Measurements from ENCODE around the gene CAPN7.

CAPN7 gene

GRCh38 chr3:15272426-15273196 is 66.6 kb downstream of the CAPN7 start:
- Histone ChIP-seq H3K14ac (ENCODE audit: low read length) (no peak overlapping the region), H2BK120ac (ENCODE audit: low read depth, low read length) (no peak overlapping the region), H3K36me3 (replicated peaks in 1 of 2; ENCODE audit: control insufficient read depth in 2 of 2, insufficient read depth in 2 of 2, low read length in 2 of 2) (no peaks in the 10 kb centered on the region), H2BK5ac (ENCODE audit: low read length) (no peak overlapping the region), H4K8ac (ENCODE audit: low read depth, low read length) (no peak overlapping the region), H3K23ac (ENCODE audit: low read depth, low read length, poor library complexity) (no peak overlapping the region), H3K4me3 (ENCODE audit: low read length in 2 of 2) (no peak overlapping the region), H3K79me1 (ENCODE audit: low read depth, low read length) (no peaks in the 10 kb centered on the region), H3K27ac (replicated peaks; ENCODE audit: low read length) (no peak overlapping the region), H2BK12ac (ENCODE audit: low read length) (no peak overlapping the region), H3K4ac (ENCODE audit: low read length) (no peak overlapping the region), H3K27me3 (ENCODE audit: control insufficient read depth in 3 of 3, insufficient read depth in 3 of 3, low read depth in 1 of 3, low read length in 3 of 3) (no peaks in the 10 kb centered on the region), H2AK5ac (ENCODE audit: low read depth, low read length) (no peak overlapping the region), H3K4me2 (ENCODE audit: insufficient read depth, low read length, poor library complexity, severe bottlenecking) (no peak overlapping the region), H3K4me1 (ENCODE audit: control insufficient read depth in 2 of 2, insufficient read depth in 1 of 2, low read depth in 1 of 2, low read length in 2 of 2) (no peaks in the 10 kb centered on the region), H2AFZ (ENCODE audit: low read length) (no peak overlapping the region), H4K91ac (ENCODE audit: low read depth, low read length, poor library complexity) (no peak overlapping the region), H3K18ac (ENCODE audit: low read length) (no peak overlapping the region), H3K9ac (ENCODE audit: low read depth, low read length, poor library complexity) (no peak overlapping the region), H2BK15ac (ENCODE audit: low read length) (no peak overlapping the region), H3K9me3 (replicated peaks in 1 of 2; ENCODE audit: control insufficient read depth in 2 of 2, insufficient read depth in 1 of 2, low read depth in 1 of 2, low read length in 2 of 2) (no peaks in the 10 kb centered on the region)
- no CpG with 5 or more reads among the region's 7 CpGs for WGBS, 2 donors (ENCODE audit: extremely low coverage in 2 of 2, insufficient read length in 2 of 2, insufficient replicate concordance in 1 of 2)
- no peak for DNase-seq (ENCODE audit: low spot score)

- no peak overlapping the region for H3K4me2 ChIP-seq (ENCODE audit: insufficient read depth, low read length, poor library complexity, severe bottlenecking)
- no peak overlapping the region for H2AFZ ChIP-seq (ENCODE audit: low read length)
- no peak overlapping the region for H2AK5ac ChIP-seq (ENCODE audit: low read depth, low read length)
- H3K23ac ChIP-seq (ENCODE audit: low read depth, low read length, poor library complexity), result no peak overlapping the region
- H3K79me1 ChIP-seq (ENCODE audit: low read depth, low read length), result no peaks in the 10 kb centered on the region
- DNase-seq (ENCODE audit: low spot score), result no peak
- no peaks in the 10 kb centered on the region for H3K4me1 ChIP-seq (ENCODE audit: control insufficient read depth in 2 of 2, insufficient read depth in 1 of 2, low read depth in 1 of 2, low read length in 2 of 2)
- no peak overlapping the region for H2BK5ac ChIP-seq (ENCODE audit: low read length)
- H3K18ac ChIP-seq (ENCODE audit: low read length), result no peak overlapping the region
- no CpG with 5 or more reads among the region's 5 CpGs for WGBS, 2 donors (ENCODE audit: extremely low coverage in 2 of 2, insufficient read length in 2 of 2, insufficient replicate concordance in 1 of 2)
- H3K14ac ChIP-seq (ENCODE audit: low read length), result no peak overlapping the region
- no peak overlapping the region for H3K9ac ChIP-seq (ENCODE audit: low read depth, low read length, poor library complexity)
- no peak overlapping the region for H3K4ac ChIP-seq (ENCODE audit: low read length)
- H3K36me3 ChIP-seq (replicated peaks in 1 of 2; ENCODE audit: control insufficient read depth in 2 of 2, insufficient read depth in 2 of 2, low read length in 2 of 2), result no peaks in the 10 kb centered on the region
- H2BK120ac ChIP-seq (ENCODE audit: low read depth, low read length), result no peak overlapping the region
- H2BK15ac ChIP-seq (ENCODE audit: low read length), result no peak overlapping the region
- H3K27me3 ChIP-seq (ENCODE audit: control insufficient read depth in 3 of 3, insufficient read depth in 3 of 3, low read depth in 1 of 3, low read length in 3 of 3), result no peaks in the 10 kb centered on the region
- H2BK12ac ChIP-seq (ENCODE audit: low read length), result no peak overlapping the region
- no peaks in the 10 kb centered on the region for H3K9me3 ChIP-seq (replicated peaks in 1 of 2; ENCODE audit: control insufficient read depth in 2 of 2, insufficient read depth in 1 of 2, low read depth in 1 of 2, low read length in 2 of 2)
- H3K27ac ChIP-seq (replicated peaks; ENCODE audit: low read length), result no peak overlapping the region
- H3K4me3 ChIP-seq (ENCODE audit: low read length in 2 of 2), result no peak overlapping the region
- no peak overlapping the region for H4K8ac ChIP-seq (ENCODE audit: low read depth, low read length)
- no peak overlapping the region for H4K91ac ChIP-seq (ENCODE audit: low read depth, low read length, poor library complexity)
These were observed 67.2 kb downstream of the CAPN7 start for GRCh38 chr3:15273227-15273626.

GRCh38 chr3:15276028-15276724 is 70.1 kb downstream of the CAPN7 start:
- Histone ChIP-seq H2BK5ac (ENCODE audit: low read length) (no peak overlapping the region), H3K18ac (ENCODE audit: low read length) (no peak overlapping the region), H3K9me3 (replicated peaks in 1 of 2; ENCODE audit: control insufficient read depth in 2 of 2, insufficient read depth in 1 of 2, low read depth in 1 of 2, low read length in 2 of 2) (no peaks in the 10 kb centered on the region), H3K4ac (ENCODE audit: low read length) (no peak overlapping the region), H3K14ac (ENCODE audit: low read length) (no peak overlapping the region), H2AFZ (ENCODE audit: low read length) (no peak overlapping the region), H3K9ac (ENCODE audit: low read depth, low read length, poor library complexity) (no peak overlapping the region), H4K91ac (ENCODE audit: low read depth, low read length, poor library complexity) (no peak overlapping the region), H2BK15ac (ENCODE audit: low read length) (no peak overlapping the region), H3K4me2 (ENCODE audit: insufficient read depth, low read length, poor library complexity, severe bottlenecking) (no peak overlapping the region), H3K23ac (ENCODE audit: low read depth, low read length, poor library complexity) (peak overlapping the region; percentile 16), H2BK12ac (ENCODE audit: low read length) (no peak overlapping the region), H4K8ac (ENCODE audit: low read depth, low read length) (no peak overlapping the region), H3K4me1 (ENCODE audit: control insufficient read depth in 2 of 2, insufficient read depth in 1 of 2, low read depth in 1 of 2, low read length in 2 of 2) (no peaks in the 10 kb centered on the region), H3K79me1 (ENCODE audit: low read depth, low read length) (no peaks in the 10 kb centered on the region), H3K4me3 (ENCODE audit: low read length in 2 of 2) (no peak overlapping the region), H2BK120ac (ENCODE audit: low read depth, low read length) (no peak overlapping the region), H2AK5ac (ENCODE audit: low read depth, low read length) (no peak overlapping the region), H3K27me3 (ENCODE audit: control insufficient read depth in 3 of 3, insufficient read depth in 3 of 3, low read depth in 1 of 3, low read length in 3 of 3) (no peaks in the 10 kb centered on the region), H3K27ac (replicated peaks; ENCODE audit: low read length) (no peak overlapping the region), H3K36me3 (replicated peaks in 1 of 2; ENCODE audit: control insufficient read depth in 2 of 2, insufficient read depth in 2 of 2, low read length in 2 of 2) (no peaks in the 10 kb centered on the region)
- no peak for DNase-seq (ENCODE audit: low spot score)
- WGBS, 2 donors (ENCODE audit: extremely low coverage in 2 of 2, insufficient read length in 2 of 2, insufficient replicate concordance in 1 of 2), result no CpG with 5 or more reads among the region's 11 CpGs

DNA sequence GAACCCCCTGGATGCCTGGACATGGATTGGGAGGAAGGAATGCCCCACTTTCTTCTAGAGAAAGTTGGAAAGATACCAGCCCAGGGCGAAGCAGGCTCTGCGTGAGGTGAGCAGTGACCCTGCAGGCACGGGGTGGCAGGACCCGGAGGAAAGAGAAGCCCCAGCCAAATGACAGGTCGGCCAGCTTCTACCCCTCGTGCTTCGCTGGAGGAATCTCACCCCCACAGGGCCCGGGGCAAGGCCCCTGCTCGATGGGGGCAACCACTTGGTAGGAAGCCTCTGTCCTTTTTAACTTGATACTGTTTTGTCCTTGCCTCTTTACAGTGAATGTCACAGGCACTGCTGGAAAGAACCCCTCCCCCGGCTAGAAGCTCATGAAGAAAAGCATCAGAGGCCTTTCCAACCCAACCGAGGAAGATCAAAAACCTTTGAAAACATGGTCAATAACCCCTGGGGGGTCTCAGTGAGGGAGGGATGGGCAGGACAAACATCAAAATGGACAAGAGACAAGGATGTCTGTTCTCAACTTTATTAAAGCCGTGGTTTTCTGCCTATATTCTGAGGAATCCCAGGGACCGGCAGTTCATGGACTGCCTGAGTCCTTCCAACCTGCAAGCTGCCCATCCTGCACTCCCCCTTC is 71.9 kb downstream of the CAPN7 start:
- Histone ChIP-seq H3K18ac (ENCODE audit: low read length) (no peak overlapping the region), H3K14ac (ENCODE audit: low read length) (no peak overlapping the region), H3K4me1 (ENCODE audit: control insufficient read depth in 2 of 2, insufficient read depth in 1 of 2, low read depth in 1 of 2, low read length in 2 of 2) (no peaks in the 10 kb centered on the region), H3K23ac (ENCODE audit: low read depth, low read length, poor library complexity) (no peak overlapping the region), H2AK5ac (ENCODE audit: low read depth, low read length) (no peak overlapping the region), H3K9ac (ENCODE audit: low read depth, low read length, poor library complexity) (no peak overlapping the region), H3K79me1 (ENCODE audit: low read depth, low read length) (no peaks in the 10 kb centered on the region), H3K27ac (replicated peaks; ENCODE audit: low read length) (no peak overlapping the region), H3K4ac (ENCODE audit: low read length) (no peak overlapping the region), H2BK120ac (ENCODE audit: low read depth, low read length) (no peak overlapping the region), H2BK12ac (ENCODE audit: low read length) (no peak overlapping the region), H4K8ac (ENCODE audit: low read depth, low read length) (no peak overlapping the region), H4K91ac (ENCODE audit: low read depth, low read length, poor library complexity) (no peak overlapping the region), H2BK5ac (ENCODE audit: low read length) (no peak overlapping the region), H3K36me3 (replicated peaks in 1 of 2; ENCODE audit: control insufficient read depth in 2 of 2, insufficient read depth in 2 of 2, low read length in 2 of 2) (no peaks in the 10 kb centered on the region), H3K4me3 (ENCODE audit: low read length in 2 of 2) (no peak overlapping the region), H3K4me2 (ENCODE audit: insufficient read depth, low read length, poor library complexity, severe bottlenecking) (no peak overlapping the region), H2AFZ (ENCODE audit: low read length) (peak overlapping the region; percentile 12), H3K27me3 (ENCODE audit: control insufficient read depth in 3 of 3, insufficient read depth in 3 of 3, low read depth in 1 of 3, low read length in 3 of 3) (no peaks in the 10 kb centered on the region), H2BK15ac (ENCODE audit: low read length) (no peak overlapping the region), H3K9me3 (replicated peaks in 1 of 2; ENCODE audit: control insufficient read depth in 2 of 2, insufficient read depth in 1 of 2, low read depth in 1 of 2, low read length in 2 of 2) (no peaks in the 10 kb centered on the region)
- no CpG with 5 or more reads among the region's 13 CpGs for WGBS, 2 donors (ENCODE audit: extremely low coverage in 2 of 2, insufficient read length in 2 of 2, insufficient replicate concordance in 1 of 2)
- no peak for DNase-seq (ENCODE audit: low spot score)

All from neuronal stem cell (in vitro differentiated cells).